PC-3 (cell line): Measurements from ENCODE around the gene PRAC1. TPM values are rescaled to one million over a fixed set of nuclear protein-coding genes. Genes with fewer than 3 reads are reported as not detected.
A peak's percentile ranks its signal among the peaks of the same experiment; 100 is the strongest.

Experiments used
- ATAC-seq: fragments of 200-7000 bp; cut with Tn5 transposase; 2 replicates; pipeline ENCODE4 v1.9.1; 2020; ENCODE audit warnings: mild to moderate bottlenecking, moderate library complexity
- BruUV-seq: library from RNA; stranded (reverse); fragments of 400-500 nt; replicated peaks from 2 replicates; lab custom pipeline; 2021; lab: Mats Ljungman, UMichigan
- CTCF ChIA-PET: fragments of 300-600 bp; sonication (Branson Sonifier 250); formaldehyde crosslinking; loops from one replicate; lab custom pipeline; 2022; ENCODE audit warnings: antibody characterized with exemption; lab: Charles Lee
- POLR2A ChIA-PET: fragments of 300-600 bp; sonication (Branson Sonifier 250); formaldehyde crosslinking; loops from one replicate; lab custom pipeline; 2022; ENCODE audit warnings: antibody characterized with exemption; ENCODE audit not compliant: unreplicated experiment; lab: Charles Lee
- DNase-seq: peaks from one replicate; pipeline ENCODE4 v3.0.0-alpha.2; 2015
- H2AFZ ChIP-seq: fragments of 300-600 bp; sonication (generic); 2 replicates; pipeline ENCODE4 v1.6.0; 2016; ENCODE audit warnings: antibody characterized with exemption, low read length
- H3F3A ChIP-seq: fragments of 300-600 bp; sonication (generic); one replicate; pipeline ENCODE4 v1.6.0; 2017; ENCODE audit warnings: antibody characterized with exemption, low read length, control low read depth, mild to moderate bottlenecking; ENCODE audit not compliant: unreplicated experiment
- H3K27ac ChIP-seq: fragments of 300-600 bp; sonication (generic); 2 replicates; pipeline ENCODE4 v1.5.1; 2016; ENCODE audit warnings: mild to moderate bottlenecking, low read length
- H3K27me3 ChIP-seq: fragments of 300-600 bp; sonication (generic); 2 replicates; pipeline ENCODE4 v1.6.1; 2016; ENCODE audit warnings: low read length, mixed read lengths
- H3K36me3 ChIP-seq: fragments of 300-600 bp; sonication (generic); 2 replicates; pipeline ENCODE4 v1.6.1; 2016; ENCODE audit warnings: low read depth, mixed run types, low read length, mixed read lengths
- H3K4me1 ChIP-seq: fragments of 300-600 bp; sonication (generic); 2 replicates; pipeline ENCODE4 v1.5.1; 2016; ENCODE audit warnings: low read length; ENCODE audit not compliant: insufficient read depth
- H3K4me2 ChIP-seq: fragments of 300-600 bp; sonication (generic); 2 replicates; pipeline ENCODE4 v1.6.0; 2016; ENCODE audit warnings: low read length
- H3K4me3 ChIP-seq: fragments of 300-600 bp; sonication (generic); 2 replicates; pipeline ENCODE4 v1.5.1; 2016; ENCODE audit warnings: mild to moderate bottlenecking, low read length, mixed read lengths
- H3K79me2 ChIP-seq: fragments of 300-600 bp; sonication (generic); 2 replicates; pipeline ENCODE4 v1.6.1; 2017; ENCODE audit warnings: low read length, mixed read lengths
- H3K9ac ChIP-seq: fragments of 300-600 bp; sonication (generic); 2 replicates; pipeline ENCODE4 v1.6.0; 2016; ENCODE audit warnings: mild to moderate bottlenecking, low read length
- H3K9me2 ChIP-seq: fragments of 300-600 bp; sonication (generic); replicated peaks from 2 replicates; pipeline ENCODE4 v1.6.1; 2016; ENCODE audit warnings: mixed run types, low read length, mixed read lengths
- H3K9me3 ChIP-seq: fragments of 300-600 bp; sonication (generic); 2 replicates; pipeline ENCODE4 v1.6.1; 2016; ENCODE audit warnings: low read length, mixed read lengths
- H4K20me1 ChIP-seq: fragments of 300-600 bp; sonication (generic); 2 replicates; pipeline ENCODE4 v1.6.1; 2016; ENCODE audit warnings: low read length, mixed read lengths
- CTCF ChIP-seq: fragments of 300-600 bp; sonication (generic); conservative IDR thresholded peaks from 2 replicates; pipeline ENCODE4 v1.5.1; 2017; ENCODE audit warnings: antibody characterized with exemption, low read depth, mild to moderate bottlenecking, low read length
- EZH2 ChIP-seq: fragments of 300-600 bp; sonication (generic); IDR thresholded peaks from one replicate; pipeline ENCODE4 v1.6.1; 2017; ENCODE audit warnings: antibody characterized with exemption, mild to moderate bottlenecking, low read length; ENCODE audit not compliant: unreplicated experiment
- EZH2phosphoT487 ChIP-seq: fragments of 300-600 bp; sonication (generic); IDR thresholded peaks from 2 replicates; pipeline ENCODE4 v1.6.1; 2018; ENCODE audit warnings: mild to moderate bottlenecking, antibody characterized with exemption, low read length, borderline replicate concordance
- intact Hi-C: fragments of 100-400 bp; cut with micrococcal nuclease; formaldehyde crosslinking; loops from 2 replicates; pipeline ENCODE4 v1.9.0; 2023
- total RNA-seq: library from RNA; depleted of rRNA; stranded (reverse); fragments of >200 nt; gene quantifications from 2 replicates; pipeline ENCODE4 v1.2.3, GENCODE V29; 2014

PRAC1 gene
- total RNA-seq, 1 experiment from 2014 or later = 44.4 TPM

GRCh38 chr17:48724251-48725003 lies 2.1 kb upstream of the PRAC1 start:
- Histone ChIP-seq H3K4me3 (peak overlapping the region; percentile 90), H3K4me1 (peaks cover 39% of the 10 kb centered on the region), H3K36me3 (no peaks in the 10 kb centered on the region), H3K27me3 (no peaks in the 10 kb centered on the region), H3K79me2 (peaks cover 92% of the 10 kb centered on the region), H4K20me1 (no peaks in the 10 kb centered on the region), H3K4me2 (peak overlapping the region; percentile 85), H3K27ac (peak overlapping the region; percentile 91), H3K9me3 (no peaks in the 10 kb centered on the region), H3K9ac (peak overlapping the region; percentile 90), H2AFZ (peak overlapping the region; percentile 66), H3K9me2 (no peaks in the 10 kb centered on the region), H3F3A (peaks cover 8% of the 10 kb centered on the region)
- ATAC-seq (peak; percentile 6), DNase-seq (peak; percentile 97)
- intact Hi-C loops = loop anchor here (1.0 kb wide), 2 partner anchors 22 to 67 kb away; no protein-coding TSS in a partner anchor
- ChIA-PET CTCF (interaction anchor here (0.5 to 5.0 kb wide), 19 partner anchors 10 to 308 kb away, joined by 3 to 76 read pairs (median 5); partner anchors contain the start of gene TTLL6), POLR2A (interaction anchor here (0.5 to 1.3 kb wide), 9 partner anchors 10 to 451 kb away, joined by 3 to 5 read pairs (median 4); no protein-coding TSS in a partner anchor)
- no peak for TF ChIP-seq EZH2
- TF ChIP-seq EZH2phosphoT487 = no peak
- TF ChIP-seq CTCF = peak; percentile 96
- BruUV-seq = no TSS peak

DNA sequence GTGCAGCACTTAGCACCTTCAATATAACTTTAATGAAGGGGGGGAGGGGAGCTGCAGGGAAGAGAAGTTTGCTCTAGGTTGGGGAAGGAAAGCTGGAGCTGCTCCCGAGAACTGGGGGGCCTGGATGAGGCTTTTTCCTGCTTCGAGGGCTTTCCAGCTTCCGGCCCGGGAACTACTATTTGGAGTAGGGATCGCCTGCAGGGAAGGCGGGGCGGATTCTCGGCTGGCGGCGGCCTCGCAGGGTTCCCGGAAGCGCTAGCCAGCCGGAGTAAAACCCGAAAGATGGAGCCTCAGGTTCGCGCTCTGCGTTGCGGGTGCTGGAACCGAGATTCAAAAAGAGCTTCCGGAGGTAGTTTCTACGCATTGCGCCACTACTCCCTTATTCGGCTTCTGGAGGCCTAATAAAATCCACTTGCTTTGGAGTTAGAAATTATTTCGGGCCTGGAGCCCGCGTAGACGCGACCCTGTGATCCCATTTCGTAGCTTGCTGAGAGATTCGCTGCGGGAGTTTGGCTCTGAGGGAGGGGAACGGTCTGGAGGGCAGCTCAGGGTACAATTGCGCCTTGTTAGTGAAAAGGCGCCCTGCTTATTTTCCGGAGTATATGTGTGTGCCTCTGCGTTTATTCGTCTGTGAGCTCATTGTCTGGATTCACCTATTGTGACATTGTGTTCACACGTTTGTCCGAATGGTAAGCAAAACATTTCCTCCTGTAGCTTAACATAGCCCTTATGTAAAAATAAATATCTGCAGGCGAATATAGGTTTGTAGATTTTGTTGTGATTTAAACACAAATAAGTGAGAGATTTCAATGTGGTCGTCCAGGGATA lies 1.3 kb upstream of the PRAC1 start:
- Histone ChIP-seq H3K4me3 (peak overlapping the region; percentile 90), H2AFZ (peak overlapping the region; percentile 66), H4K20me1 (no peaks in the 10 kb centered on the region), H3K4me1 (peaks cover 36% of the 10 kb centered on the region), H3F3A (peaks cover 5% of the 10 kb centered on the region), H3K4me2 (peak overlapping the region; percentile 85), H3K9me2 (no peaks in the 10 kb centered on the region), H3K9ac (peak overlapping the region; percentile 90), H3K79me2 (peaks cover 99% of the 10 kb centered on the region), H3K36me3 (no peaks in the 10 kb centered on the region), H3K27me3 (no peaks in the 10 kb centered on the region), H3K27ac (peak overlapping the region; percentile 85), H3K9me3 (no peaks in the 10 kb centered on the region)
- ATAC-seq (peak; percentile 0), DNase-seq (peak; percentile 81)
- TF ChIP-seq EZH2phosphoT487 (no peak), EZH2 (no peak), CTCF (no peak)
- intact Hi-C loops = loop anchor here (1.0 to 2.0 kb wide), 5 partner anchors 23 to 169 kb away; partner anchors contain the start of gene ATP5MC1
- POLR2A ChIA-PET = interaction anchor here (0.5 to 1.3 kb wide), 14 partner anchors 8 to 452 kb away, joined by 3 to 5 read pairs (median 4); no protein-coding TSS in a partner anchor
- BruUV-seq = TSS peak; percentile 1
- CTCF ChIA-PET = interaction anchor here (0.5 to 5.0 kb wide), 19 partner anchors 11 to 309 kb away, joined by 3 to 76 read pairs (median 5); partner anchors contain the start of gene TTLL6
